ENCODE data around the gene PDPK1. TPM values are rescaled to one million over a fixed set of nuclear protein-coding genes. Genes with fewer than 3 reads are reported as not detected.
"Not testable (repeated sequence)": the region's sequence is repeated elsewhere in the genome, so short reads cannot be mapped to it uniquely, and the experiment has no call there.

Gene PDPK1
- total and polyA plus RNA-seq, 2 of the 4 experiments (the other 2 are of a cell fraction), result 10.6 to 27.3 TPM

GRCh38 chr16:2599785-2600184, 62.0 kb downstream of the PDPK1 start:
- H4K8ac ChIP-seq (ENCODE audit: low read depth in 2 of 2, low read length in 2 of 2); BruUV-seq (replicated peaks); H2AK5ac ChIP-seq (ENCODE audit: low read depth, low read length); H3K23ac ChIP-seq (ENCODE audit: low read depth, low read length); DNase-seq; H4K20me1 ChIP-seq (ENCODE audit: insufficient read depth, low read length); H3K9me3 ChIP-seq (ENCODE audit: control insufficient read depth, insufficient read depth, low read length); H2BK15ac ChIP-seq (ENCODE audit: low read depth, low read length); H3K9me1 ChIP-seq (ENCODE audit: insufficient read depth, low read length); H4K91ac ChIP-seq (ENCODE audit: insufficient read depth, low read depth, low read length); H3K4me1 ChIP-seq (ENCODE audit: control insufficient read depth, insufficient read depth, low read length); H3K4me2 ChIP-seq (ENCODE audit: low read depth, low read length); H3K14ac ChIP-seq (replicated peaks; ENCODE audit: low read depth, low read length); H4K5ac ChIP-seq (ENCODE audit: low read depth, low read length); H3K56ac ChIP-seq (ENCODE audit: extremely low read depth, insufficient read depth, low read length); H2AFZ ChIP-seq (replicated peaks; ENCODE audit: low read length, poor library complexity); H2BK120ac ChIP-seq (ENCODE audit: low read depth, low read length); H2AK9ac ChIP-seq (replicated peaks; ENCODE audit: low read depth, low read length, poor library complexity); H3K4ac ChIP-seq (ENCODE audit: low read depth, low read length); H2BK20ac ChIP-seq (ENCODE audit: low read depth, low read length); H3K27me3 ChIP-seq (ENCODE audit: control insufficient read depth, insufficient read depth, low read length); intact Hi-C loops (cut with micrococcal nuclease); in situ Hi-C loops (cut with MboI; ENCODE audit: low sequenced_read_pairs); H2BK5ac ChIP-seq (ENCODE audit: low read depth, low read length, poor library complexity, severe bottlenecking); dilution Hi-C loops (cut with HindIII; ENCODE audit: low sequenced_read_pairs, unreplicated experiment); POLR2A ChIA-PET (ENCODE audit: unreplicated experiment); H3K27ac ChIP-seq (ENCODE audit: insufficient read depth, low read length); CTCF ChIA-PET; H3K18ac ChIP-seq (ENCODE audit: low read depth, low read length); H3K9ac ChIP-seq (ENCODE audit: low read depth, low read length); ATAC-seq (ENCODE audit: low read depth); H3K4me3 ChIP-seq (ENCODE audit: insufficient read depth, low read depth, low read length): not testable (repeated sequence)
- H3K79me1 ChIP-seq (ENCODE audit: low read depth in 1 of 2, low read length in 2 of 2), result peaks cover 0 to 19% of the 10 kb centered on the region in 2 experiments; a peak in 3 of 4 replicates
- no CpG with 5 or more reads among the region's 12 CpGs for WGBS, 2 experiments (ENCODE audit: extremely low coverage in 2 of 2, insufficient read length in 1 of 2)
- peaks cover 34% of the 10 kb centered on the region for H3K36me3 ChIP-seq (ENCODE audit: control insufficient read depth, insufficient read depth, low read length)

- BruUV-seq (replicated peaks); H3K23ac ChIP-seq (ENCODE audit: low read depth, low read length); H2BK20ac ChIP-seq (ENCODE audit: low read depth, low read length); H4K8ac ChIP-seq (ENCODE audit: low read depth in 2 of 2, low read length in 2 of 2); H4K20me1 ChIP-seq (ENCODE audit: insufficient read depth, low read length); H4K91ac ChIP-seq (ENCODE audit: insufficient read depth, low read depth, low read length); H3K4me1 ChIP-seq (ENCODE audit: control insufficient read depth, insufficient read depth, low read length); H2AFZ ChIP-seq (replicated peaks; ENCODE audit: low read length, poor library complexity); H2AK9ac ChIP-seq (replicated peaks; ENCODE audit: low read depth, low read length, poor library complexity); H2BK5ac ChIP-seq (ENCODE audit: low read depth, low read length, poor library complexity, severe bottlenecking); H3K4ac ChIP-seq (ENCODE audit: low read depth, low read length); dilution Hi-C loops (cut with HindIII; ENCODE audit: low sequenced_read_pairs, unreplicated experiment); H3K4me2 ChIP-seq (ENCODE audit: low read depth, low read length); H2AK5ac ChIP-seq (ENCODE audit: low read depth, low read length); H3K9me3 ChIP-seq (ENCODE audit: control insufficient read depth, insufficient read depth, low read length); H2BK120ac ChIP-seq (ENCODE audit: low read depth, low read length); ATAC-seq (ENCODE audit: low read depth); H2BK15ac ChIP-seq (ENCODE audit: low read depth, low read length); CTCF ChIA-PET; H3K18ac ChIP-seq (ENCODE audit: low read depth, low read length); H3K14ac ChIP-seq (replicated peaks; ENCODE audit: low read depth, low read length); in situ Hi-C loops (cut with MboI; ENCODE audit: low sequenced_read_pairs); H3K27me3 ChIP-seq (ENCODE audit: control insufficient read depth, insufficient read depth, low read length); DNase-seq; H3K4me3 ChIP-seq (ENCODE audit: insufficient read depth, low read depth, low read length); H4K5ac ChIP-seq (ENCODE audit: low read depth, low read length); POLR2A ChIA-PET (ENCODE audit: unreplicated experiment); H3K27ac ChIP-seq (ENCODE audit: insufficient read depth, low read length); H3K9me1 ChIP-seq (ENCODE audit: insufficient read depth, low read length); H3K9ac ChIP-seq (ENCODE audit: low read depth, low read length); intact Hi-C loops (cut with micrococcal nuclease); H3K56ac ChIP-seq (ENCODE audit: extremely low read depth, insufficient read depth, low read length): not testable (repeated sequence)
- H3K36me3 ChIP-seq (ENCODE audit: control insufficient read depth, insufficient read depth, low read length), result peaks cover 25% of the 10 kb centered on the region
- H3K79me1 ChIP-seq (ENCODE audit: low read depth in 1 of 2, low read length in 2 of 2), result peaks cover 0 to 11% of the 10 kb centered on the region in 2 experiments; a peak in 3 of 4 replicates
- 80% methylated on average over 3 of the region's 12 CpGs; no CpG with 5 or more reads in 1 of the 2 experiments for WGBS, 2 experiments (ENCODE audit: extremely low coverage in 2 of 2, insufficient read length in 1 of 2)
Measured at GRCh38 chr16:2601301-2602025, 63.6 kb downstream of the PDPK1 start.

All from IMR-90 (cell line).